GM19395 (cell line): ENCODE results near the gene LGR4.

ENCODE experiments used
- ATAC-seq: cut with Tn5 transposase; IDR thresholded peaks from one replicate; pipeline ENCODE4 v1.9.1; 2021; ENCODE audit warnings: mild to moderate bottlenecking, moderate library complexity; ENCODE audit not compliant: unreplicated experiment

Gene LGR4

GRCh38 chr11:27429761-27430393 is 42.7 kb downstream of the LGR4 start:
- ATAC-seq: no peak

- ATAC-seq: no peak
Observed at GRCh38 chr11:27427183-27427980, 45.2 kb downstream of the LGR4 start.

- ATAC-seq: no peak
Observed at GRCh38 chr11:27425814-27426213, 46.8 kb downstream of the LGR4 start.

- ATAC-seq: no peak
Observed at GRCh38 chr11:27423125-27423524, 49.5 kb downstream of the LGR4 start.

- ATAC-seq: no peak
Observed at GRCh38 chr11:27421819-27422494, 50.6 kb downstream of the LGR4 start.

- no peak for ATAC-seq
Observed at GRCh38 chr11:27420722-27421572, 51.6 kb downstream of the LGR4 start.

GRCh38 chr11:27420217-27420616 is 52.4 kb downstream of the LGR4 start:
- ATAC-seq: no peak

DNA sequence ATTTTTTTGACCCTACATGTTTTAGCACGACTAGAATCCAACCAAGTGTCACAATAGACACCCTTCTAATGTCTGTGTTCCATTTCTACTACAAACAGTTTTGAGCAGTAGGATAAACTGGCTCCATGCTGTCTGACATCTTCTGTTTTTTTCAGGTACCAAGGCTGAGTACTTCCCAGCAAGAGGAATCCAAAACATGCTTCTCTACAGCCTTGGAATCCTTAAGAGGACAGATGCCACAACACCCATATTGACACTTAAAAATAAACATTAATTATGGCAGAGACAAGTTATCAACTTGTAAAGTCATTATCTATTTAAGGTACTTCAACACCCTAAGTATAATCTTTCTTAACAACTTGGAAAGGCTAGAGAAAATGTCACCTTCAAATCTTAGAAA is 54.2 kb downstream of the LGR4 start:
- no peak for ATAC-seq

DNA sequence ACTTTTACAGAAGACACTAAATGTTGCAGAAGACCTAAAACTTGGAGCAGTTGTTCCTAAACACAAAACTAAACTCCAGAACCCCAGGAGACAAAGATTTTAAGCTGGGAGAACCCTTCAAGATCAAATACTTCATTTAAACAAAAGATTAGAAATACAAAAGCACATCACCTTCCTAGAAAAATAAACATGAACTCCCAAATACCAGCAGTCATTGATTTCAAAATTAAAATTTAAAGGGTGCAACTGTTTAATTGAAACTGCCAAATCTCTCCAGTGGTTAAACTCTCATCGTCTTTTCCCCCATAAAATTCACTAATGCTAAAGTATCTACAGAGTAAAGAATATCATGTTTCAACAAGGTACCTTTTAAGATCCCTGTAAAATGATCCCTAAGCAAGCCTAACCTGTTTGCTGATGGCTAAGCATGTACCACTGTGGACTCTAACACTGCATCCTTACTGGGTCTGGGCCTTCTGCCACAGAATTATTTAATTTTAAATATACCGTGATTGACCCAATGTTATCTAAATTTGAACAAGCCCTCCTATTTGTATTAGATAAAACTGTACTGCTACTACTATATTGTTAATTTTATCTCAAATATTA is 55.9 kb downstream of the LGR4 start:
- ATAC-seq: no peak

GRCh38 chr11:27414644-27415043 is 57.9 kb downstream of the LGR4 start:
- no peak for ATAC-seq

DNA sequence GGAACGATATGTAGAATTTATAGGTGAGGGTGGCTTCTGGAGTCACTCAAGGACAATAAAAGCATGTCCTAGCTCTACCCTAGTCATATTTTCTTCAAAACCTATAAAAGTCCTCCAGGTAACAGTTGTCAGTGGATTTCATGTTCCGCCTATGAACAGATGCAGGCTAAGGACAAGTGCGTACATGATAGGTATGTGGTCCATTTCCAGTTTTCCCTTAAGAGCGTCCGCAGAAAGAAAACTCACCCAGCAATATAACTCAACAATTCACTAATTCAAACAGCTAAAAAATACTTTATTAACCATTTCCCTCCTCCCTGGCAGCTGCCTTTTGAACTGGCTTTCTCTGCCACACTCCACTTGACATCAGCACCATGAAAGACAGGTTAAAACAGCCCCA is 59.4 kb downstream of the LGR4 start:
- no peak for ATAC-seq

DNA sequence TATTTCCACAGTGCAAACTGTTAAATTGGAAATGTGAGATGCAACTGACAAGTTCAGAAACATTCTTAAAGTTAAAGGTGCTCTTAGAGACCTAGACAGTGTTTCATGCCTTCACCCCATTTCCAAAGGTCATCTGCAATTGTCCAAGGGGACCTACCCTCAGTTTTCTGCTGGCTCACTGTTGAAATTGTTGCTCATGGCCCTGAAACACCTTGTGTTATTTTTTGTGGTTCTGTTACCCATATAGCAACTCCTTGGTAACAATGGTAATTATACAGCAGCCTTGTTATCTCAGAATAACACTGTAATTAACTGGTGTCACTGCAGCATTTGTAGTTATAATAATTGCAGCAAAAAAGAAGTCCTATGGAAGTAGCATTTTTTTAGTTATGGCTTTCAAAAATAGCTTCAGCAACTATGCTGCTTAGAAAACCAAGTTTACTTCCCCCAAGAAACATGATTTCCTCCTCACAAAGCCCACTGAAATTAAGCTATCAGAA is 60.3 kb downstream of the LGR4 start:
- ATAC-seq: no peak

GRCh38 chr11:27411328-27411727 is 61.3 kb downstream of the LGR4 start:
- ATAC-seq: no peak

- no peak for ATAC-seq
Observed at GRCh38 chr11:27410272-27410671, 62.3 kb downstream of the LGR4 start.

- no peak for ATAC-seq
Observed at GRCh38 chr11:27409742-27410141, 62.8 kb downstream of the LGR4 start.

DNA sequence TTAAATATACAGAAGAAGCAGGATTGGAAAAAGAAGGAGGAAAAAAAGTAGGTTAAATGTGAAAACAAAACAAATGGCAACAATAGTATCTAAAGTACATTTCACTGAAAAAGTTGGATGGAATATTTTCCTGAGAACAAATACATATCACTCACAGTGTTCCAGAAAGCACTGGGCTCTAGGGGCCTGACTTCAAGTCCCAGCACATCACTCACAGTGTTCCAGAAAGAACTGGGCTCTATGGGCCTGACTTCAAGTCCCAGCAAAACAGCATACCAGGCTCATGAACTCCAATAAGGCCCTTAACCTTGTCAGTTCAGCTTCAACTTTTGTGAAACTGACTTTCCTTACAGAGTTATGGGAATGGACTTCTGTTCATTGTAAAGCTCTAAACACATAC is 63.5 kb downstream of the LGR4 start:
- no peak for ATAC-seq

- ATAC-seq: no peak
Observed at GRCh38 chr11:27408246-27408800, 64.3 kb downstream of the LGR4 start.

GRCh38 chr11:27406498-27407354 is 65.9 kb downstream of the LGR4 start:
- no peak for ATAC-seq

GRCh38 chr11:27405134-27405533 is 67.5 kb downstream of the LGR4 start:
- no peak for ATAC-seq
